Body of pancreas (tissue), 4 donors: Measurements from ENCODE around the gene ATP2B2.

Experiments used
- POLR2A ChIP-seq, 3 donors: fragments of 450-650 bp; IDR thresholded peaks; one replicate each; pipeline ENCODE4 v1.6.1; 2016; ENCODE audit warnings: antibody characterized with exemption in 3 of 3, mild to moderate bottlenecking in 2 of 3
- TF ChIP-seq, protein P1 (sequence below), 7 experiments: fragments of 450-650 bp in 4 of 7; fragments of 200-600 bp in 3 of 7; sonication (generic) in 3 of 7; IDR thresholded peaks; one replicate each; pipeline ENCODE4 v1.5.1; 2016 to 2019; ENCODE audit warnings: antibody characterized with exemption in 7 of 7

DNA sequence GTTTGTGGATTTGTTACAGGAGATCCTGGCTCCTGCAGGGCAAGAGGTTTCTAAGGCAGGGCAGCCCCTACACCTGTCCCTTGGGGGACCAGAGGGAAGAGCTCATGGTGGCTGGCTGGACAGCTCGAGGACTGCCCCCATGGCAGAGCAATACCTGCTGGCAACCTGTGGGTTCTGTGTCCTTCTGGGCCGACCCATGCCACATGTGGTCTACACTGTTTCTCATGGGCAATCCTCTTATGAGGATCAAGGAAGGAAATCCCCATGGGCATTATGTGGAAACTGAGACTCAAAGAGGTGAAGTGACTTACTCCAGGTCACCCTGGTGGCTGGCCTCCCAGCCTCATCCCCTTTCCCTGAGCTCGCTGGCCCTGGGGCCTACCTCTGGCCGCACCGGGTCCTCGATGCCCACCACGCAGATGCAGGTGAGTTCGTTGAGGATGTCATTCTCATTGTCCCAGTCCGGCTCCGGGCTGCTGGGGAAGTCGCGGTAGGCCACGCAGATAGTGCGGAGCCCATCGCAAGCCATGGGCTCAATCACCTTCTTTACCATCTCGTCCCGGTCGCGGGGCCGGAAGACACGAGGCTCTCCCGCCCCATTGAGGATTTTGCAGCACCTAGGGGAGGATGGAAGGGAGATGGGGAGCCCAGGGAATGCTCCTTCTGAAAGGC, 146.9 kb downstream of the ATP2B2 start:
- TF ChIP-seq, protein P1, sequence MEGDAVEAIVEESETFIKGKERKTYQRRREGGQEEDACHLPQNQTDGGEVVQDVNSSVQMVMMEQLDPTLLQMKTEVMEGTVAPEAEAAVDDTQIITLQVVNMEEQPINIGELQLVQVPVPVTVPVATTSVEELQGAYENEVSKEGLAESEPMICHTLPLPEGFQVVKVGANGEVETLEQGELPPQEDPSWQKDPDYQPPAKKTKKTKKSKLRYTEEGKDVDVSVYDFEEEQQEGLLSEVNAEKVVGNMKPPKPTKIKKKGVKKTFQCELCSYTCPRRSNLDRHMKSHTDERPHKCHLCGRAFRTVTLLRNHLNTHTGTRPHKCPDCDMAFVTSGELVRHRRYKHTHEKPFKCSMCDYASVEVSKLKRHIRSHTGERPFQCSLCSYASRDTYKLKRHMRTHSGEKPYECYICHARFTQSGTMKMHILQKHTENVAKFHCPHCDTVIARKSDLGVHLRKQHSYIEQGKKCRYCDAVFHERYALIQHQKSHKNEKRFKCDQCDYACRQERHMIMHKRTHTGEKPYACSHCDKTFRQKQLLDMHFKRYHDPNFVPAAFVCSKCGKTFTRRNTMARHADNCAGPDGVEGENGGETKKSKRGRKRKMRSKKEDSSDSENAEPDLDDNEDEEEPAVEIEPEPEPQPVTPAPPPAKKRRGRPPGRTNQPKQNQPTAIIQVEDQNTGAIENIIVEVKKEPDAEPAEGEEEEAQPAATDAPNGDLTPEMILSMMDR (IDR thresholded peaks at IDR 0.05) = no peak
- no peak for TF ChIP-seq POLR2A (IDR thresholded peaks at IDR 0.05)
